ENCODE data around the gene TOPBP1. TPM values are rescaled to one million over a fixed set of nuclear protein-coding genes. Genes with fewer than 3 reads are reported as not detected.

The TOPBP1 gene
- total RNA-seq, result 23.4 and 35.1 TPM in 2 replicates
- 20.3 and 20.5 TPM in 2 replicates for polyA plus RNA-seq

DNA sequence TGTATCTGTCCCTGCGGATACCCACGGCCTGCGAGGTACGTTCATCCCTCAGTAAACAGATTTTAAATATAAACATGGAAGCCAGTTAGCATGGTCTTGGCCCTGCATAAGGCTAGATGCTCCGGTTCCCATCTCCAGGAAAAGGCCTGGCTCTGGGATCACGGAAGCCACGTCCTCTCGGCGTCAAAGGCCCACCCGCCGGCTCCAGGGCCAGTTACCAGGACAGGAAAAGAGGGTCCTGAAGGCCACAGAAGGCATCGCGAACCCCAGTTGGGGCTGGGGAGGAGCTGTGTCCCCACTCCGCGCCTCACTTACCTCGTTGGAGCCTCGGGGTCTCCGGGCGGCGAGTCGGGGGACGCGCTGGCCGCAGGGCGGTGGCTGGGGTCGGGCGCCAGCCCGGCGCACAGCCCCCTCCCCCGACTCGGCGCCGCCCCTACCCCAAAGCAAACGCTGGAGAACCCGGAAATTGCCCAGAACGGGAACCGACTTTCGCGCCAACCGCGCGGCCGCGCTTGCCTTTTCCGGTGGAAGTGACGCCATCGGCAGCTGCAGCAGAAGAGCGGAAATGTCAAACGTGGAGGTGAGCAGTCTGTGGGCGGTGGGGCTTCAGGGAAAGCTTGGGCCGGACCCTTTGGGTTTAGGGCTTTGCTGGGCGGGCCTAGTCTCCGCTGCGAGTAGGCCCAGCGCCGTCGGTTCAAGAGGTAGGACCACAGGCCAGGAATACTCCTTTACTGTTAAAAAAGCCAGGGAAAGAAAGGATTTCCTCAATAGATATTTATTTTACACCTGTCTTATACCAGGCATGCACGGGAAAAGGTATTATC lies at the start of gene TOPBP1:
Gene TOPBP1 (minus strand): TSS at position 488 of the 824 bp plus-strand sequence. CDS start 814 bp downstream, outside the sequence.
- no peak for TF ChIP-seq CTCF (IDR thresholded peaks at IDR 0.05; ENCODE audit: low read depth, low read length)
- Histone ChIP-seq H3K4me1 (ENCODE audit: low read depth) (peaks cover 6% of the 10 kb centered on the region), H3K27ac (peak within 1 kb of the TSS; percentile 67), H3K4me3 (peak within 1 kb of the TSS; percentile 73), H3K9me3 (ENCODE audit: low read depth) (no peaks in the 10 kb centered on the region), H3K27me3 (no peaks in the 10 kb centered on the region), H3K36me3 (peaks cover 8% of the 10 kb centered on the region)
- peak; percentile 73 to 88 for DNase-seq (ENCODE audit: low read depth in 1 of 2, low spot score in 1 of 2)

DNA sequence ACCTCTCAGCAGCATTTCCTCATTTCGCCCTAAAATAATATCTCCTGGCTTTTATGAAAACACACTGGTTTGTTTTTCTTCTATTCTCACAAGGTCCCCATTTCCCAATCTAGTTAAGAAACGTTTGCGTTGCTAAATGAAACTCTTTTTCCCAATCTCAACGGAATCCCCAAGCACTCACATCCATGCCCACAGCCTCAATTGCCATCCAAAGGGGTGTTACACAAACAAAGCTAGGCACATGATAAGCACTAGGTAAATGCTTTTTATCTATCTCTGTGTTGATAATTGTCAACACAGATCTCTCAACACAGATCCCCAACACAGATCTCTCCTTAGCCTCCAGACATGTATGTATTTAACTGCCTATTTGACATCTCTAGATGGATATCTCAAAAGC lies 49.3 kb upstream of the TOPBP1 start:
- DNase-seq (ENCODE audit: low read depth in 1 of 2, low spot score in 1 of 2), result no peak
- no peak for TF ChIP-seq CTCF (IDR thresholded peaks at IDR 0.05; ENCODE audit: low read depth, low read length)
- Histone ChIP-seq H3K4me1 (ENCODE audit: low read depth) (no peaks in the 10 kb centered on the region), H3K27me3 (peaks cover 26% of the 10 kb centered on the region), H3K36me3 (no peaks in the 10 kb centered on the region), H3K27ac (no peak overlapping the region), H3K4me3 (no peak overlapping the region), H3K9me3 (ENCODE audit: low read depth) (no peaks in the 10 kb centered on the region)

DNA sequence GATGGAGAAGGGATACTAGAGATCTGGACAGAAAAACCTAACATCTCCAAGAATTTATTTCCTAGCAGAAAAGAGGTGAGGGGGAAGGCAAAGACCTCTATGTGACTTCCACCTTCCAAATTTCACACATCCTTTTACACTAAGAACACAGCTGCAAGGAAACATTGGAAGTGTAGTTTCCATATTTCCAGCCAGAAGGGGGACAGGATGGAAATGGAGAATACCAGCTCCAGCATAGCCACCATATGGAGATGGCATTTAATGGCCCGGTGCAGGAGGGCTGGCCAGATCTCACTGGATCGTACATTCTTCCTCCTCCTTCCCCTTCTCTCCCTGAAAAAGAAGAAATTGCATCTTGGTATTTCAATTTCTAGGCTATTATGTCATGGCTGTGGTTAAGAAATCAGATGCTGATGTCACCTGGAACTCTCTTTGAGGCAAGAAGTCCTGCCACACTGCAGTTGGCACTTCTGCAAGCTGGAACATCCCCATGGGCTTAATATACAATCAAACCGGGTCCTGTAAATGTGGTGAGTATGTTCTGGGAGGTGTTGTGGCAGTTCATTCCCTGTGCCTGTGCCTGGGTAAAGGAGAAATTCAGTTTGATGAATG lies 47.5 kb upstream of the TOPBP1 start:
- H3K4me3 ChIP-seq, result no peak overlapping the region
- H3K36me3 ChIP-seq, result no peaks in the 10 kb centered on the region
- H3K27ac ChIP-seq, result no peak overlapping the region
- H3K27me3 ChIP-seq, result peaks cover 35% of the 10 kb centered on the region
- no peak for TF ChIP-seq CTCF (IDR thresholded peaks at IDR 0.05; ENCODE audit: low read depth, low read length)
- no peak for DNase-seq (ENCODE audit: low read depth in 1 of 2, low spot score in 1 of 2)
- H3K9me3 ChIP-seq (ENCODE audit: low read depth), result no peaks in the 10 kb centered on the region
- no peaks in the 10 kb centered on the region for H3K4me1 ChIP-seq (ENCODE audit: low read depth)

DNA sequence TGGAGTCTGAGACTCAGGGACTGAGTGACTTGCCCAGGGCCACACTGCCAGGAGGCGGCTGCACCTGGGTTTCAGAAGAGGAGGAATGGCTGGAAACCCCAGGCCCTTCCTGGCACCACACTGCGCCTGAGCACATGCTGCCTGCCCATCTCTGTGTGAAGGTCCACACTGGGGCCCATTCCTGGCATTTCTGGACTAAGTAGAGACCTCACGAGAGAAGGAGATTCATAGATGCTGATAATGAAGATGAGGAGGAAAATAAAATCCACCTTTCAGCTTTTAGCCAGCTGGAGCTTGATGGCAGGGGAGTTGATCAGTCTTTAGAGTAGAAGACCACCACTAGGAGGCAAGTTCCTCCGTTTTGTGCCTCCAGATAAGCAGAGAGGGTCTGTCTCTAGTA lies 44.3 kb upstream of the TOPBP1 start:
- Histone ChIP-seq H3K4me3 (no peak overlapping the region), H3K27ac (no peak overlapping the region), H3K27me3 (peaks cover 35% of the 10 kb centered on the region), H3K36me3 (no peaks in the 10 kb centered on the region), H3K9me3 (ENCODE audit: low read depth) (no peaks in the 10 kb centered on the region), H3K4me1 (ENCODE audit: low read depth) (no peaks in the 10 kb centered on the region)
- DNase-seq (ENCODE audit: low read depth in 1 of 2, low spot score in 1 of 2), result no peak
- no peak for TF ChIP-seq CTCF (IDR thresholded peaks at IDR 0.05; ENCODE audit: low read depth, low read length)

DNA sequence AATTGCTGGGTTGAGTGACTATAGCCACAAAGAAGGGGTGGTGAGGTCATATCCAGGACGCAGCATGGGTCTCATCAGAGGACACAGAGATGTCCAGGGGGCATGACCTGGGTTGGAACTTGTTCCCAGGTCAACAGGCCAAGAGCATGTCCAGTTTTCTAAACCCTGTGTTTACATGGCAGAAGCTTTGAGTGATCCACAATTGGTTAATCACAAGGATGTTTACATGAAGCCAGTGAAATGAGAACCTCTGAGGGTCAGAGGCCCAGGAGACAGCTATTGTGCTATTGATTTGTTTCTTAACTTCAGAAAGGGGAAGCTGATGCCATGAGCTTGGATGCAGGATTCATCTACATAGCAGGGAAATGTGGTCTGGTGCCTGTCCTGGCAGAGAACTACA lies 42.2 kb upstream of the TOPBP1 start:
- Histone ChIP-seq H3K4me1 (ENCODE audit: low read depth) (no peaks in the 10 kb centered on the region), H3K27ac (no peak overlapping the region), H3K27me3 (peaks cover 27% of the 10 kb centered on the region), H3K9me3 (ENCODE audit: low read depth) (no peaks in the 10 kb centered on the region), H3K36me3 (no peaks in the 10 kb centered on the region), H3K4me3 (no peak overlapping the region)
- no peak for DNase-seq (ENCODE audit: low read depth in 1 of 2, low spot score in 1 of 2)
- TF ChIP-seq CTCF (IDR thresholded peaks at IDR 0.05; ENCODE audit: low read depth, low read length), result no peak
